ENCODE results near the gene SMIM10. TPM values are rescaled to one million over a fixed set of nuclear protein-coding genes. Genes with fewer than 3 reads are reported as not detected.

The SMIM10 gene
- total and polyA plus RNA-seq, 2 donors (not counting 1 experiment from before 2014, with no cell fraction given) = 0.36 to 0.37 TPM

- Histone ChIP-seq H3K79me2 (ENCODE audit: control insufficient read depth, insufficient read depth, low read length) (no peaks in the 10 kb centered on the region), H3K4me3 (ENCODE audit: control extremely low read depth in 1 of 5, extremely low read depth in 1 of 5, insufficient read depth in 1 of 5, low read depth in 2 of 5, low read length in 4 of 5) (no peak overlapping the region), H3K4me2 (replicated peaks; ENCODE audit: low read depth, low read length, poor library complexity, severe bottlenecking) (no peak overlapping the region), H3K27ac (ENCODE audit: low read length in 2 of 2) (no peak overlapping the region), H3K9ac (ENCODE audit: low read length) (no peak overlapping the region), H3K9me3 (ENCODE audit: control extremely low read depth in 1 of 3, control insufficient read depth in 2 of 3, insufficient read depth in 1 of 3, low read length in 2 of 3) (no peaks in the 10 kb centered on the region), H4K20me1 (ENCODE audit: control insufficient read depth, insufficient read depth, low read length, poor library complexity, severe bottlenecking) (no peaks in the 10 kb centered on the region), H3K4me1 (ENCODE audit: control insufficient read depth in 2 of 2, insufficient read depth in 2 of 2, low read length in 2 of 2) (peaks cover 6 to 8% of the 10 kb centered on the region in 2 donors), H2AFZ (ENCODE audit: insufficient read depth, low read depth, low read length, poor library complexity, severe bottlenecking) (no peak overlapping the region), H3K27me3 (replicated peaks in 1 of 4; ENCODE audit: control extremely low read depth in 1 of 4, control insufficient read depth in 3 of 4, insufficient read depth in 4 of 4, low read length in 3 of 4) (peaks cover 0 to 2% (median 0%) of the 10 kb centered on the region in 4 experiments), H3K36me3 (replicated peaks in 1 of 2; ENCODE audit: control extremely low read depth in 1 of 2, control insufficient read depth in 1 of 2, extremely low read depth in 1 of 2, insufficient read depth in 2 of 2, low read length in 1 of 2) (no peaks in the 10 kb centered on the region)
- no peak for TF ChIP-seq EZH2 (IDR thresholded peaks at IDR 0.05; ENCODE audit: borderline replicate concordance, insufficient read depth, low read depth, low read length, poor library complexity, severe bottlenecking)
- TF ChIP-seq, protein P1, sequence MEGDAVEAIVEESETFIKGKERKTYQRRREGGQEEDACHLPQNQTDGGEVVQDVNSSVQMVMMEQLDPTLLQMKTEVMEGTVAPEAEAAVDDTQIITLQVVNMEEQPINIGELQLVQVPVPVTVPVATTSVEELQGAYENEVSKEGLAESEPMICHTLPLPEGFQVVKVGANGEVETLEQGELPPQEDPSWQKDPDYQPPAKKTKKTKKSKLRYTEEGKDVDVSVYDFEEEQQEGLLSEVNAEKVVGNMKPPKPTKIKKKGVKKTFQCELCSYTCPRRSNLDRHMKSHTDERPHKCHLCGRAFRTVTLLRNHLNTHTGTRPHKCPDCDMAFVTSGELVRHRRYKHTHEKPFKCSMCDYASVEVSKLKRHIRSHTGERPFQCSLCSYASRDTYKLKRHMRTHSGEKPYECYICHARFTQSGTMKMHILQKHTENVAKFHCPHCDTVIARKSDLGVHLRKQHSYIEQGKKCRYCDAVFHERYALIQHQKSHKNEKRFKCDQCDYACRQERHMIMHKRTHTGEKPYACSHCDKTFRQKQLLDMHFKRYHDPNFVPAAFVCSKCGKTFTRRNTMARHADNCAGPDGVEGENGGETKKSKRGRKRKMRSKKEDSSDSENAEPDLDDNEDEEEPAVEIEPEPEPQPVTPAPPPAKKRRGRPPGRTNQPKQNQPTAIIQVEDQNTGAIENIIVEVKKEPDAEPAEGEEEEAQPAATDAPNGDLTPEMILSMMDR (IDR thresholded peaks at IDR 0.05) = peak; percentile 40
- DNase-seq (peak; percentile 13), ATAC-seq (ENCODE audit: low read depth) (no peak)
- intact Hi-C loops (cut with micrococcal nuclease) = loop anchor here (1.0 kb wide), 1 partner anchor 34 kb away; no protein-coding TSS in a partner anchor
- ChIA-PET POLR2A (no interaction called here), CTCF (interaction anchor here (1.7 kb wide), 1 partner anchor 11 kb away, joined by 5 read pairs; no protein-coding TSS in a partner anchor)
- Mint-ChIP-seq H3K9me3 (ENCODE audit: insufficient read depth) (no peaks in the 10 kb centered on the region), H3K4me3 (no peak overlapping the region), H3K4me1 (peaks cover 8% of the 10 kb centered on the region), H3K27me3 (no peaks in the 10 kb centered on the region), H3K27ac (no peak overlapping the region)
- WGBS (ENCODE audit: insufficient coverage) = no CpG with 5 or more reads among the region's 4 CpGs
These were observed 8.7 kb downstream of the SMIM10 start for GRCh38 chrX:134999469-134999868.

- ChIA-PET CTCF (no interaction called here), POLR2A (no interaction called here)
- Histone ChIP-seq H3K9ac (ENCODE audit: low read length) (no peak overlapping the region), H3K36me3 (replicated peaks in 1 of 2; ENCODE audit: control extremely low read depth in 1 of 2, control insufficient read depth in 1 of 2, extremely low read depth in 1 of 2, insufficient read depth in 2 of 2, low read length in 1 of 2) (no peaks in the 10 kb centered on the region), H3K9me3 (ENCODE audit: control extremely low read depth in 1 of 3, control insufficient read depth in 2 of 3, insufficient read depth in 1 of 3, low read length in 2 of 3) (no peaks in the 10 kb centered on the region), H4K20me1 (ENCODE audit: control insufficient read depth, insufficient read depth, low read length, poor library complexity, severe bottlenecking) (no peaks in the 10 kb centered on the region), H3K27me3 (replicated peaks in 1 of 4; ENCODE audit: control extremely low read depth in 1 of 4, control insufficient read depth in 3 of 4, insufficient read depth in 4 of 4, low read length in 3 of 4) (peaks cover 0 to 2% (median 0%) of the 10 kb centered on the region in 4 experiments), H2AFZ (ENCODE audit: insufficient read depth, low read depth, low read length, poor library complexity, severe bottlenecking) (no peak overlapping the region), H3K27ac (ENCODE audit: low read length in 2 of 2) (no peak overlapping the region), H3K4me1 (ENCODE audit: control insufficient read depth in 2 of 2, insufficient read depth in 2 of 2, low read length in 2 of 2) (peaks cover 8 to 9% of the 10 kb centered on the region in 2 donors), H3K79me2 (ENCODE audit: control insufficient read depth, insufficient read depth, low read length) (no peaks in the 10 kb centered on the region), H3K4me2 (replicated peaks; ENCODE audit: low read depth, low read length, poor library complexity, severe bottlenecking) (no peak overlapping the region), H3K4me3 (ENCODE audit: control extremely low read depth in 1 of 5, extremely low read depth in 1 of 5, insufficient read depth in 1 of 5, low read depth in 2 of 5, low read length in 4 of 5) (no peak overlapping the region)
- DNase-seq = no peak
- intact Hi-C loops (cut with micrococcal nuclease) = no loop called here
- no peak overlapping the region for H3K27ac Mint-ChIP-seq
- H3K4me3 Mint-ChIP-seq = no peak overlapping the region
- no CpG with 5 or more reads among the region's 1 CpG for WGBS (ENCODE audit: insufficient coverage)
- TF ChIP-seq, protein P1 (IDR thresholded peaks at IDR 0.05) = no peak
- TF ChIP-seq EZH2 (IDR thresholded peaks at IDR 0.05; ENCODE audit: borderline replicate concordance, insufficient read depth, low read depth, low read length, poor library complexity, severe bottlenecking) = no peak
- no peaks in the 10 kb centered on the region for H3K27me3 Mint-ChIP-seq
- ATAC-seq (ENCODE audit: low read depth) = no peak
- peaks cover 10% of the 10 kb centered on the region for H3K4me1 Mint-ChIP-seq
- no peaks in the 10 kb centered on the region for H3K9me3 Mint-ChIP-seq (ENCODE audit: insufficient read depth)
These were observed 9.7 kb downstream of the SMIM10 start for GRCh38 chrX:135000516-135000915.
